Amniotic epithelial cell (primary cell): ENCODE measurements around the gene GABRB2.
"Not testable (repeated sequence)": the region's sequence is repeated elsewhere in the genome, so short reads cannot be mapped to it uniquely, and the experiment has no call there.

Experiments
- DNase-seq: peaks from one replicate; pipeline ENCODE4 v3.0.0-alpha.2; 2010; ENCODE audit warnings: low read depth

GABRB2 gene

DNA sequence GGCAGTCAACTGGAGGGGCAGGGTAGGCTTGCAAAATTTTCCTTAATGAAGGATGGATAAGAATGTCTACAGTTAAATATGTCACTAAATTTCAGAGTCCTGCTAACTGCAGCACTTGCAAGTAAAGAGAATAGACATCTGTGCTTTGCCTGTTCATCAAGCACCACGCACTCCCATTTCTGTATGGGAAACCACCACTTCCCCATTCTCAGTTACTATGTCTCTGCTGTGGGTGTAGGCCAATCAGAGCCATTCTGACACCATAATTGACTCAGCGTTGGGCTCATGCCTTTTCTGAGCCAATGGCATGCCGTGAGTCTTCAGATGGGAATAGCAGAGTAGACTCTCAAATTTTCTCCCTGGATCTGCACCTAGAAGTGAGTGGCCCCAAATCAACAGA, 247.5 kb downstream of the GABRB2 start:
- no peak for DNase-seq

DNA sequence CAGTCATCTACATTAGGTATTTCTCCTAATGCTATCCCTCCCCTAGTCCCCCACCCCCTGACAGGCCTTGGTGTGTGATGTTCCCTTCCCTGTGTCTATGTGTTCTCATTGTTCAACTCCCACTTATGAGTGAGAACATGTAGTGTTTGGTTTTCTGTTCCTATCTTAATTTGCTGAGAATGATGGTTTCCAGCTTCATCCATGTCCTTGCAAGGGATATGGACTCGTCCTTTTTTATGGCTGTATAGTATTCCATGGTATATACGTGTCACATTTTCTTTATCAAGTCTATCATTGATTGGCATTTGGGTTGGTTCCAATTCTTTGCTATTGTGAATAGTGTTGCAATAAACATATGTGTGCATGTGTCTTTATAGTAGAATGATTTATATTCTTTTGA, 249.1 kb downstream of the GABRB2 start:
- not testable (repeated sequence) for DNase-seq

DNA sequence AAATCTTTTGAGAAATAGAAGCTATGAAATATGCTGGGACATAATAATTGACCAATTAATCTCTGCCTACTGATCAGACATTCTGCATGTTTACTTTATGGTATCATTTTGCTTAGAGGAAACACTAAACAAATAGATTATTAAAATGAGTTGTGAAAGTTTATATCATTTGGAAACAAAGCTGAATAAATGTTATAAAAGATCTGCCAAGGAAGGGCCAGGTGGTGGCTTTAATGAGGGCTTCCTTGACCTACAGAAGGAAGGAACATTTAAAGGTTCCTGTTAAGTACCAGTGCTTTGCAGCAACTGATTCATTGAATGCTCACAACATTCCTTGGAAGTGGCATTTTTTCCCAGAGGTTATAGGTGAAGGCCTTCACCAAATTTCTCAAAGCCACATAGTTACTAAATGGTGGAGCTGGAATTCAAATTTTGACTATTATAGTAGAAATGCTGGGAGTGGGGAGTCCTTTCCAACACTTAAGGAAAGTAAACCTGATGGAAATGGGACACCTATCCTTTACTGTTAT, 250.7 kb downstream of the GABRB2 start:
- DNase-seq = no peak

DNA sequence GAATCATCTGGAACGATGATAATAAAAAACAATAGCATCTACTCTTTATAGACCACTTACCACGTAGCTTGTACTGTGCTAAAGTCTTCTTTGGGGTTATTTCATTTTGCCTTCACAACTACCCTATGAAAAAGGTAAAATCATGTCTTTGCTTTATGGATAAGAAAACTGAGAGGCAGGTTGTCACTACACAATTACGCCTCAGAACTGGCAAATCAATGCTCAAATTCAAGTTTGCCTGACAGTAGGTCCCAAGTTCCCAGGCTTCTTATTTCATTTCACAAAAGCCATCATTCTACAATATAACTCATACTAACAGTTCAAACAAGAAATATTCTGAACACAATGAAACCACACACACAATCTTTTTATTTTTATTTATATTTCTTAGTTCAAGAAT, 258.5 kb downstream of the GABRB2 start:
- DNase-seq = no peak

DNA sequence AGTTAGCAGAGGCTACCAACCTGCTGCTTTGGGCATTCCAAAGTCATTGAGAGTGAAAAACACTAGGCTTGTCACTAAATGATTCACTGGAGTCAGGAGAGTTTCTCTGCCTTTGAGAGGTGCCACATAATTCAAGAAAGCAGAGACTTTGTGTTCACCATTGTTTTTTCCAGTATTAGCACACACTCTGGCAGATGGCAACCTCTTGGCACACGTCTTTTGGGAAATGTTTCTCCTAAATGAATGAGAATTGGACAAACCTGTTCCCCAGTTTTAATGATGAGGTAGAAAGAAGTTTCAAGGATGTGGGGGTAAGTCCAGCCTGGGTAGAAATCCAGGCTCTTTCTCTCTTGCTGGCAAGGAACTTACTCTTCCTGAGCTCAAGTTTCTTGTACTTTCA, 259.1 kb downstream of the GABRB2 start:
- DNase-seq = no peak

DNA sequence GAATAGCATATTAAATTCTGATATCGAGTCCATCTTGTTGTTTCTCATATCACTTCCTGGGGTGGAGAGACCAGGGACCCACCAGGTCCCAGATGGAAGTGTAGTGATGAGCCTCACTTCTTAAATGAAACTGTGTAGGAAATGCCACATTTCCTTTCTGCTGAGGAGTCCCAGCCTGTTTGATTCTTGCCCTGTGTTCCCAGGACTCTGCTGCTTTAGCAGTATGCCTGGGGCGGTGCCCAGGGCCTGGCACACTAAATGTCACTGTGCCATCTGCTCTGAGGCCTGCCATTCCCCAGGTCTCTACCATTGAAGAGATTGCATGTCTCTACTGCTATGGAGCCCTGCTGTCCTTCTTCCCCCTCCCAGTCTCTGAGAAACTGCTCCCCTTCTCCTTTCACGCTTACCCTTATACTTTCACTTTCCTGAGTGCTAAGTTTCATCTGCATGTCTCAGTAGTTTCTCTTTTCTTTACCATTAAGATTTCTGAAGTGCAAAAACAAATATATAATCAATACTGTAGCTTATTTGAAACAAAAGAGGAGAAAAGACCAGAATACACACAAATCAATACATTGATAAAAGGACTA, 260.4 kb downstream of the GABRB2 start:
- no peak for DNase-seq

DNA sequence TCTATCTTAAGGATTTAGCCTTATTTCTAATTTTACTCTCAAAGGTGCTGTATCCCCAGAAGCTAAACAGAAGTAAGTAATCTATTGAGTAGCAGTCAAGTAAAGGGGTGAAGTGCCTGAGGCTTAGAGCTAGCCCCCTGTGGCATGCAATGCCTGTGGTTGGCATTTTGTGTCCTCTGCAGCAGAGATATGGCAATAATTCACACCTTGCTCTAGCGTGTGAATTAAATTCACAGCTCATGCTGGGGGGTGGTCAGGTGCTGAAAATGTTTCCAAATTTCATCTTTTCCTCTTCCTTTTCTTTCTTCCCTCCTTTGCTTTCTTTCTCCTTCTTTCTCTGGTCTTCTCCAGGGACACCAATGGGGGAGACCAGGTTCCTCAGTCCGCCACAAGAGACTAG, 262.1 kb downstream of the GABRB2 start:
- no peak for DNase-seq

DNA sequence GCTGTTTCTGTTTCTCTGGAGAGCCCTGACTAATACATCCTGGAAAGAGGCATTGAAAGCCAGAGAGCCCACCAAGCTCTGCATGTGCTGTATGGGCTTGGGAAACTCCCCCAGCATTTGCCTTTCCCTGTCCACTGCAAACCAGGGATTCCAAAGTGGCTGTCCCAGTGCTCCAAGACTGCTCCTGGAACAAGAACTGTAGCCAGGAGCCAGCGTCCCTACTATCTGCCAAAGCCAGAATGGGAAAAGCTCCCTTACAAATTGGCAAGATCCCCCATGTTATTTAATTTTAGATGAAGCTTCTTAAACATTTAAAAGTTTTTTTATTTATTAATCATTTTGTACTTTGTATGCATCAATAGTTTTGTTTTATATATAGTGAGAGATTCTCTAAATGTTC, 263.2 kb downstream of the GABRB2 start:
- no peak for DNase-seq

DNA sequence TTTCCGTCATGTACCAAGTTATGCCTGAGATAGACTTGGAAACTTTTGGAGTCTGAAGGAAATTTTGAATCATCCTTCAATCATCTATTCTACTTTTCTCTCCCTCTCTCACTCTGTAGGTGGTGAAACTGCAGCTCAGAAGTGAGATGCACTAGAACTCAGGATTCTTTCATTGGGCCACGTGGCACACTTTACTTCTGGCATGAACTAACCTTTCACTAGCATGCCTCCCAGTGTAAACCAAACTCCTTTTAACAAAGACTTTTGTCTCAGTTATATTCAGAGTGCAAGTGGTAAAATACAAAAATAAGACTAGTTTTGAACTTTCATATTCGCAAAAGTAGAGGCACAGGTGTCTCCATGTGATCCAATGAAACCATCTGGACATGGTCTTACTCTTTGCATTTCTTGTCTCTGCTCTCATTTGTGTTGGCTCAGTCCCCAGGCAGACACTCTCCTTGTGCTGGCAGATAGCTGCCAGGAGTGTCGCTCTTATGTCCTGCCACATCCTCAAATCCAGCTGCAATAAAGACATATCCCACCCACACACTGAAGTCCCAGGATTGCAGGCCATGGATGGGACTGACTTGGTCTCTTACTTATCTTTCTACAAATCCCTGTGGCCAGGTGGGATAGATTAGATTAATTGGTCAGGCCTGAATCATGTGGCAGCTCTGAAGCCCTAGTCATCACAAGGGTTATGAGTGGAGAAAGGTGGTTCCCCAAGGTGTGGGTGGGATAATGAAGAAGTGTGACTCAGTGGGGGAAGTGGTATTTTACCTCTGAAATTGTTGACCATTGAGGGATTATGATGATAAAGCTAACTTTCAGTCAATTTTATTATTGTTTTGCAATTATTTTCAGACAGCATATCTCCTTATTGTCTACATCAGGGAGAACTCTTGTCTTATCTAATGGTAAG, 267.5 kb downstream of the GABRB2 start:
- DNase-seq = no peak

DNA sequence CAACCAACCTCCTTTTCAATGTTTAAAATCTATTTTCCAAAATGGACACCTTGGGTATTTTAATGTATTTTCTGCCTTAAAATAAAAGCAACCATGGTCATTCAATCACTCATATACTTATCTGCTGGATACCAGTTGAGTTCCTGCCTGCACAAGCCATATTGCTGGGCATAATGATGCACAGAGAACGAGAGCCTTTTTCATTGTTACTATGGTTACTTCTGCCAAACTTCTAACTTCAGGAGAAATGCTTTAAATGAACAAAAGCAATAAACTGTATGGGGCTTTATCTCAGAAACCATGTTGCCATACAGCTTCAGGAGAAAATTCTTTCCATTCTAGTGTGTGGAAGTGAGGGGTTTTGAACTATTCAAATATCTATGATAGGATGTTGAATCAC, 269.5 kb downstream of the GABRB2 start:
- DNase-seq = no peak

DNA sequence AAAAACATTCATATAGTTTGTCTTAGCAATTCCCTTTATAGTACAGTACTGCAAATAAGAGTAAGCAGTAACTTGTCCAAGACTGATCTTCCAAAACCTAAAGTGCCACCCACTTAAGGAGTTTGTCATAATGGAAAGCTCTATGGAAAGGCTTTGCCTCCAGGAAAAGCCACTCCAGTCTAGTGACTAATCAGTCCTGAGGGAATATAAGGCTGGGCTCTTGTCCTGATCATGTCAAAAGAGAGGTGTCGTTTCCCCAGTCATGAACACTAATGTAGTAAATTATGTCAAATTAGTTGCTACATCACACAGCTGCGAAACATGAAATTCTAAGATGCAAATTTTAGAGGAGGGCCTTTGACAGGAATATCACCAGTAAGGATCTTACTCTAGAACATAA, 271.6 kb downstream of the GABRB2 start:
- DNase-seq = no peak

DNA sequence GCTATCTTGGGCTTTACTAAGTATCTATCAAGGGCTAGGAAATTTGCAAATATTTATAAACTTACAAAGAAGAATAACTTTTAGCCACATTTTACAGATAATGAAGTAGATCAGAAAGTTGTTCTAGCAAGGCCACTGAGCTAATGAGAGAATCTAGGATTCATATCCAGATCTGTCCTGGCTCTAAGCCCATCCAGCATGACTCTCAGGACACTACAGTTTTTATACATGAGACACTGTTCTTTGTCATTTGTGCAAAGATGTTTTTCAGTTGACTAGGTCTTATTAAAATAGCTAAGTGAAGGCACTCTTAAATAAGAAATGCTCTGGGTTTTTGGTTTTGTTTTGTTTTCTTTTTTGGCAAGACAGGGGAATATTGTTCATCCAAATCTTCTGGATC, 273.1 kb downstream of the GABRB2 start:
- DNase-seq = no peak

DNA sequence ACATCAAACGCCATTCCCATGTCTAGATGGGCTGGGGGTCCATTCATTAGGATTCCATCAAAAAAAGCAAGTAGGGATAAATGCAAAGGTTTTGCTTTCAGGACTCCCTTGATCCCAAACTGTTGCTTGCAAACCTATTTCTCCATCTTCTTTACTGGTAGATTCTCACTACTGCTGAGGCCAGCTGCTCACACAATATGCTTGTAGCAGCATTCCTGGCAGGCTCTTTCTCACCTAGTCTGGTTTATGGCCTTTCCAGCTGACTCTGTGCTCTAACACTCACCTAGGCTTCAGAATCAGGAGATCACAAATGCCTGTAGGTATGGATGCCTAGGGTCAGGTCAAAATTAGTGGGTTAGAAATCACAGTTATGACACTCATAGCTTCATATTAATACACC, 274.7 kb downstream of the GABRB2 start:
- DNase-seq = no peak

DNA sequence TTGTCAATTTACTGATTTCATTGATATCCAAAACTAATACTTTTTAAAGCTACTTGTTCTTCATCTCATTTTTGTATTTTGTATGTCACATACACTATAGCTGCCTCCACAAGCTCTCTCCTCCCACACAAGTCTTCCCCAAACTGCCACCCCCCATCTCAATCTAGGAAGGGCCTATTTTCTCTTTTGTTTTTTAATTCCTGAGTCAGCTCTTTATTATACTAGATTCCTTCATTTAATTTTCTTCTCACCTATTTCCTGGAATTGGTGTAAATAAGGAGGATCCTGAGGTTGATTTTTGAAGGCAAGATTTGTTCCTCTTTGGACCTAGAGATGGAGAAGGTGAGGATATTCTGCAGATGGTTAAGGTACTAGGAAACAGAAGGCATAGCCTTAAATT, 277.4 kb downstream of the GABRB2 start:
- no peak for DNase-seq

DNA sequence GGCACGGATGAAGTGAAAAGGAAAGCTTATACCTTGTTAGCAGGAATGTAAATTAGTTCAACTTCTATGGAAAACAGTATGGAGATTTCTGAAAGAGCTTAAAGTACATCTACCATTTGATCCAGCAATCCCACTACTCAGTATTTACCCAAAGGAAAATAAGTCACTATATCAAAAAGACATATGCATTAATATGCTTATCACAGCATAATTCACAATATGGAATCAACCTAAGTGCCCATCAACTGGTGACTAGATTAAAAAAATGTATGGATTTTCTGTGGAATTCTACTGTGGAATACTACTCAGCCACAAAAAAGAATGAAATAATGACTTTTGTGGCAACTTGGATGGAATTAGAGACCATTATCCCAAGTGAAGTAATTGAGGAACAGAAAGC, 279.6 kb downstream of the GABRB2 start:
- no peak for DNase-seq

DNA sequence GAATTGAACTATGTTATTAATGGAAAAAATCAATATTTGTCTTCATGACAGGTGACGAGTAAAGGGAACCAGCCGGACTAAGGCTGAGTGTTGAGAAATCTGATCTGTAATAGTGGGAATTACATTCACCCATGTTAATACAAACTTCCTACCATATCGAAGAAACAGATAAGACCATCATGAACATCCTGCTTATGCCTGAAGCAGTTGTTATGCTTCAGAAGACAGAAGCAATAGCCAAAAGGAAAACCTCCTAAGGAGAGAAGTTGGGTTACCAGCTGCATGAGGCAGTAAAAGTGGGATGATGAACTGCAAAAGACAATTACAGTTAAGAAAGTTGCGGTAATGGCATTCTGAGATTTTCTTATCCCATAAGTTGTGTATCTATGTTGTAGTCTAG, 281.5 kb downstream of the GABRB2 start:
- no peak for DNase-seq

DNA sequence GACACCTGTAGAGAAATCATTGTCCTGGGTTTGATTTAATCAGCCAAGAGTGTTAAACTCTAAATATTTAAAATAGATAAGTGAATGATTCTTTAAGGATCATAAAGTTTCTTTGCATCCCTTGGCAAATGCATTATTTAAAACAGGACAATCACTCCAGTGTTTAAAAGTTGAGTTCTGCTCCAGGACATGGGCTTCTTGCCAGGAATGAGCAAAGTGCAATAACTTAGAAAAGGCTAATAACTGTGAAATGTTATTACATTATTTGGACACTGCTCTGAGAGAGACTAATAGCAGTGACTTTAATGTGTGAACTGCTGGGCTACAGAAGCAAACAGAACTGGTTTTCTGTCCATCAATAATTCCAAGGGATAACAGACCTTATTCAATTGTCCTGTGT, 283.3 kb downstream of the GABRB2 start:
- DNase-seq = no peak

DNA sequence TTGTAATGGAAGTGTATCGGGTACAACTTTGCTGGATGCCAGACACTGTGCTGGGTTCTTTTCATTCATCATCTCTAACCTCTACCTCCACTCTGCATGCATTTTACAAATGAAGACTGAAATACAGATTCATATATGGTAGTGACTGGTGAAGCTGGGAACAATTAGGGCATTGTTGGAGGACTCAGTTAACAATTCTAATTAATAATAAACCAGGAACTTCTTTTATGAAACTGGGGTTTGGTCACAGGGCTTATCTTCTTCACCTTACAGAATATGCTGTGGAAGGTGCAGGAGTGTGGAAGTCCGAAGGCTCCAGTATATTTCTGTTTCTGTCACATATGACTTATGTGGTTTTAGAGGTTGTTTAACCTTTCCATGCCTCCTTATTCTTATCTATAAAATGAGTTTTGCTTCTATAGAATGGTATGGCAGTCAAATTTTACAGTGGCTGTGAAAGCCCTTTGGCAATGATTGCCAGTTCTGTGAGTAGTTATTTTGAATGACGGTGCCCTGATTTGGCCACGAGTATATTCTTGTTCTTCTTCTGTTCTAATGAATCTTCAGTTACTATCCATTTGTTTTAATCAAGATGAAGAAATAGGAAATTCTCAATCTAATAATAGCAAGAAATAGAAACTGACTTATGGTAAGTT, 284.7 kb downstream of the GABRB2 start:
- no peak for DNase-seq

DNA sequence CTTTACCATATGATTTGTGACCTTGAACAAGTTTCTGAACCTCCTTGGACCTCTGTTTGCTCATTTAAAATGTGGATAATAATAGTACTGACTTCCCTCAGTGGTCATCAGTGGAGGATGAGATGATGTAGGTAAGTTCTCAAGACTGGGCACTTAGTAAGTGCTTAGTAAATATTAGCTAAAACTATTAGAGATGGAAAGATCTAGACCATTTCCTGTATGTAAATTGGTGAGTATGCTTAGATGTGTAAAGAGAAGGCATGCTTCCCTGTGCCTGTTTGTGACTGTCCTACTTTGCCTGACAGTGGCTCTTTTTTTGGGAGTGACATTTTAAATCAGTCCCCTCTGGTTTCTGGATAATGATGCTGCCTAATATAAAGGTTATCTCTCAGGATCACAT, 288.1 kb downstream of the GABRB2 start:
- no peak for DNase-seq

DNA sequence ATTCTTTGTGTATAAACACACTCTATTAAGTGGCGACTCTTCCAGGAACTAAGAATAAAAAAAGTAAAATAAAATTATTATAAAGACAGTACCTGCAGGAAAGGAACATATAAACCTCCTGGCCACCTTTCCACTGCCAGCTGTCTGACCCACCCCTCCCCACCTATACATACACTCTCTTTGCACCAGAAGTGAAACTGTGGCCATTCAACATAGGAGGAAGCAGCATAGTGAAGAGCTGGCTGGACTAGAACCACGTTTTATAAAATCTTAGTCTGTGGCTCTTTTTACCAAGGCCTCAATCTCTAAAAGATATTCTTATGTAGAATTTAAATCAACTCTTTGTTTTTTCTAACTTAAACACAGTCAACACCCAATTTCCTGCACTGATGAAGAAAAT, 289.6 kb downstream of the GABRB2 start:
- no peak for DNase-seq

DNA sequence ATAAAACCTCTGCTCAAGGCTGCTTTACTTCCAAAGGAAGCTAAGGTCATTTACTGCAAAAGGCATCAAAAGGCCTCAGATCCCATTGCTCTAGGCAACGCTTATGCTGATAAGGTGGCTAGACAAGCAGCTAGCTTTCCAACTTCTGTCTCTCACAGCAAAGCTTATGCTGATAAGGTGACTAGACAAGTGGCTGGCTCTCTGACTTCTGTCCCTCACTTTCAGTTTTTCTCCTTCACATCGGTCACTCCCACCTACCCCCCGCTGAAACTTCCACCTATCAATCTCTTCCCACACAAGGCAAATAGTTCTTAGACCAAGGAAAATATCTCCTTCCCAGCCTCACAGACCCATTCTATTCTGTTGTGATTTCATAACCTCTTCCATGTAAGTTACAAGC, 293.6 kb downstream of the GABRB2 start:
- DNase-seq = not testable (repeated sequence)

DNA sequence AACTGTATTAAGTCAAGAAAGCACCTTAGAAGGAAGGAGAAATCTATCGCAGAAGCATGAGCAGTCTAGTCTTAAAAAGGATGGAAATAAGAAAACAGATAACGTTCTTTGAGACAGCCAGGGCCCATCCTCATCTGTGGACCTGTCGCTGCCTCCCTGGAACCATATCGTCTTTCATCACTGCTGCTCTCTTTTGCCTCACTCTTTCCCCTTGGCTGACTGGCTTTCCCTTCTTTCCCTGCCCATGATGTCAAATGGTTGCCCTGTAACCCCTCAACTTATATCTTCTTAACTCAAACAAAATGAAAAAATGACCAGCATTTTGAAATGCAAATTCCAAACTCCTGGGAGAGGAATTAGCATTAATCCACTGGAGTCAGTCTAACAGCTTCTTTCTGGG, 299.8 kb downstream of the GABRB2 start:
- DNase-seq = no peak

DNA sequence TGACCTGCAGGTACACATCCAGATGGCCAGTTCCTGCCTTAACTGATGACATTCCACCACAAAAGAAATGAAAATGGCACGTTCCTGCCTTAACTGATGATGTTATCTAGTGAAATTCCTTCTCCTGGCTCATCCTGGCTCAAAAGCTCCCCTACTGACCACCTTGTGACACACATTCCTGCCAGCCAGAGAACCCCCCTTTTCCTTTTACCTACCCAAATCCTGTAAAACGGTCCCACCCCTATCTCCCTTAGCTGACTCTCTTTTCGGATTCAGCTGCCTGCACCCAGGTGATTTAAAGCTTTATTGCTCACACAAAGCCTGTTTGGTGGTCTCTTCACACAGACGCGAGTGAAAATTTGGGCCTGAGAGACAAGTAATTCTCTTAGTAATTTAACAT, 300.7 kb downstream of the GABRB2 start:
- DNase-seq = not testable (repeated sequence)
